GM12878 (cell line): ENCODE measurements around the gene PRR20E. TPM values are rescaled to one million over a fixed set of nuclear protein-coding genes. Genes with fewer than 3 reads are reported as not detected.
"Not testable (repeated sequence)": the region's sequence is repeated elsewhere in the genome, so short reads cannot be mapped to it uniquely, and the experiment has no call there.

Experiments
- ATAC-seq: fragments of 200-7000 bp; cut with Tn5 transposase; 3 replicates; pipeline ENCODE4 v1.9.1; 2020; ENCODE audit warnings: mild to moderate bottlenecking, moderate library complexity
- BruUV-seq: library from RNA; stranded (reverse); fragments of 400-500 nt; replicated peaks from 2 replicates; lab custom pipeline; 2021; lab: Mats Ljungman, UMichigan
- CTCF ChIA-PET: fragments of 300-600 bp; sonication (Branson Sonifier 250); formaldehyde crosslinking; extraction: SDS; loops from one replicate; lab custom pipeline; 2021; ENCODE audit warnings: inconsistent platforms; lab: Yijun Ruan, JAX
- POLR2A ChIA-PET: fragments of 350-600 bp; formaldehyde crosslinking; extraction: SDS; loops from one replicate; lab custom pipeline; 2021; ENCODE audit warnings: inconsistent platforms; lab: Charles Lee
- RAD21 ChIA-PET: fragments of 300-600 bp; sonication (Branson Sonifier 250); formaldehyde crosslinking; loops from one replicate; lab custom pipeline; 2023; ENCODE audit warnings: antibody characterized with exemption; ENCODE audit not compliant: unreplicated experiment; lab: Charles Lee
- SMC1A ChIA-PET: fragments of 300-600 bp; sonication (Branson Sonifier 250); formaldehyde crosslinking; loops from one replicate; lab custom pipeline; 2023; ENCODE audit not compliant: unreplicated experiment, uncharacterized antibody; lab: Charles Lee
- DNase-seq: peaks from one replicate; pipeline ENCODE4 v3.0.0-alpha.2; 2011; ENCODE audit warnings: low read depth, low spot score
- FAIRE-seq: peaks from 3 replicates; lab custom pipeline; 2011; peaks lifted over from hg19 to GRCh38; lab: Jason Lieb, UNC
- H2AFZ ChIP-seq: 2 replicates; pipeline ENCODE4 v1.6.0; 2011; ENCODE audit warnings: low read depth, low read length, control low read depth; ENCODE audit not compliant: control insufficient read depth
- H3K27ac ChIP-seq: 2 replicates; pipeline ENCODE4 v1.5.1; 2011; ENCODE audit warnings: control low read depth; ENCODE audit not compliant: control insufficient read depth, insufficient read depth
- H3K27me3 ChIP-seq, 2 experiments: replicated peaks in 1 of 2; 2 replicates each; pipeline versions ENCODE4 v1.6.0 to v1.6.1; 2011; ENCODE audit warnings: low read length in 1 of 2; ENCODE audit not compliant: control insufficient read depth in 2 of 2, insufficient read depth in 2 of 2
- H3K36me3 ChIP-seq, 2 experiments: 2 replicates each; pipeline ENCODE4 v1.5.1; 2011; ENCODE audit warnings: low read length in 1 of 2; ENCODE audit not compliant: control insufficient read depth in 2 of 2, insufficient read depth in 2 of 2
- H3K4me1 ChIP-seq: 2 replicates; pipeline ENCODE4 v1.6.1; 2011; ENCODE audit warnings: mild to moderate bottlenecking, low read length, moderate library complexity, mixed read lengths; ENCODE audit not compliant: control insufficient read depth, insufficient read depth
- H3K4me2 ChIP-seq: 2 replicates; pipeline ENCODE4 v1.6.0; 2011; ENCODE audit warnings: control low read depth; ENCODE audit not compliant: control insufficient read depth, insufficient read depth
- H3K4me3 ChIP-seq: fragments of 200-600 bp; sonication (generic); 2 replicates; pipeline ENCODE4 v1.5.1; 2016
- H3K79me2 ChIP-seq: 2 replicates; pipeline ENCODE4 v1.6.0; 2011; ENCODE audit warnings: low read length; ENCODE audit not compliant: control insufficient read depth, insufficient read depth
- H3K9ac ChIP-seq: 2 replicates; pipeline ENCODE4 v1.8.0; 2011; ENCODE audit warnings: low read length, control low read depth, mixed read lengths; ENCODE audit not compliant: control insufficient read depth, insufficient read depth
- H3K9me3 ChIP-seq: replicated peaks from 3 replicates; pipeline ENCODE4 v1.5.1; 2011; ENCODE audit warnings: mild to moderate bottlenecking, low read length; ENCODE audit not compliant: control insufficient read depth, insufficient read depth
- H4K20me1 ChIP-seq: 2 replicates; pipeline ENCODE4 v1.6.0; 2011; ENCODE audit not compliant: control insufficient read depth, insufficient read depth
- JUNB ChIP-seq: IDR thresholded peaks from 2 replicates; pipeline ENCODE4 v1.6.1; 2016; ENCODE audit warnings: antibody characterized with exemption, mild to moderate bottlenecking
- RCOR1 ChIP-seq: conservative IDR thresholded peaks from 2 replicates; pipeline ENCODE4 v1.6.1; 2012; ENCODE audit warnings: low read depth, low read length, improper control_type of control experiment
- RUNX3 ChIP-seq: IDR thresholded peaks from 2 replicates; pipeline ENCODE4 v1.6.1; 2012; ENCODE audit warnings: low read length, inconsistent platforms
- SIN3A ChIP-seq: IDR thresholded peaks from 2 replicates; pipeline ENCODE4 v1.6.1; 2012; ENCODE audit warnings: low read depth, low read length, improper control_type of control experiment
- ZNF24 ChIP-seq: fragments of 450-650 bp; IDR thresholded peaks from 2 replicates; pipeline ENCODE4 v1.6.1; 2017; ENCODE audit warnings: antibody characterized with exemption, mild to moderate bottlenecking
- ZNF384 ChIP-seq: IDR thresholded peaks from 2 replicates; pipeline ENCODE4 v1.6.1; 2012; ENCODE audit warnings: low read depth, mild to moderate bottlenecking, low read length, improper control_type of control experiment, borderline replicate concordance
- ZSCAN29 ChIP-seq: fragments of 450-650 bp; IDR thresholded peaks from 2 replicates; pipeline ENCODE4 v1.6.1; 2017; ENCODE audit warnings: mild to moderate bottlenecking, moderate library complexity
- WGBS: methylation state at CpG from one replicate; pipeline ENCODE4 v1.1.6; 2016; ENCODE audit warnings: low lambda C conversion rate; ENCODE audit not compliant: insufficient replicate concordance, insufficient coverage; ENCODE audit errors: missing lambda C conversion rate; 5-methylcytosine and 5-hydroxymethylcytosine counted together
- in situ Hi-C: fragments of 300-500 bp; cut with MboI; formaldehyde crosslinking; loops from 9 replicates; pipeline ENCODE4 v1.14.3; 2018; ENCODE audit warnings: mixed read lengths
- intact Hi-C: fragments of 100-400 bp; cut with micrococcal nuclease; formaldehyde crosslinking; loops from one replicate; pipeline ENCODE4 v1.14.2; 2022; ENCODE audit not compliant: unreplicated experiment
- polyA plus RNA-seq, 11 experiments: library from polyadenylated mRNA; depleted of rRNA in 4 of 11; unstranded in 6 of 11; stranded (reverse) in 5 of 11; fragments of >200 nt; fragmentation: Nextera tagmentation in 4 of 11; fragmentation: Illumina TruSeq in 1 of 11; extraction: Ambion mirVana in 4 of 11; extraction: Trizol in 1 of 11; gene quantifications; 1 replicate in 1 of 11; 2 replicates in 10 of 11; pipeline versions ENCODE4 v1.2.1 to v1.2.3, GENCODE V29; 2011 to 2016; ENCODE audit warnings: inconsistent platforms in 2 of 11, missing spikeins in 2 of 11, low read depth in 1 of 11
- total RNA-seq, 4 experiments: library from RNA; depleted of rRNA in 3 of 4; stranded (reverse); fragments of >200 nt in 3 of 4; fragmentation: Illumina TruSeq in 1 of 4; extraction: Trizol in 1 of 4; gene quantifications; 2 replicates each; pipeline versions ENCODE4 v1.2.1 to v1.2.3, GENCODE V29; 2013 to 2021
- TF ChIP-seq, protein P1 (sequence below): IDR thresholded peaks from 2 replicates; pipeline ENCODE4 v1.6.1; 2012; ENCODE audit warnings: low read length, inconsistent platforms
- TF ChIP-seq, protein P2 (sequence below): fragments of 450-650 bp; IDR thresholded peaks from 2 replicates; pipeline ENCODE4 v1.6.1; 2017; ENCODE audit warnings: mild to moderate bottlenecking, moderate library complexity

Gene PRR20E
- total and polyA plus RNA-seq, 10 of the 15 experiments (the other 5 are each of a cell fraction or from before 2014, with no cell fraction given): not detected

DNA sequence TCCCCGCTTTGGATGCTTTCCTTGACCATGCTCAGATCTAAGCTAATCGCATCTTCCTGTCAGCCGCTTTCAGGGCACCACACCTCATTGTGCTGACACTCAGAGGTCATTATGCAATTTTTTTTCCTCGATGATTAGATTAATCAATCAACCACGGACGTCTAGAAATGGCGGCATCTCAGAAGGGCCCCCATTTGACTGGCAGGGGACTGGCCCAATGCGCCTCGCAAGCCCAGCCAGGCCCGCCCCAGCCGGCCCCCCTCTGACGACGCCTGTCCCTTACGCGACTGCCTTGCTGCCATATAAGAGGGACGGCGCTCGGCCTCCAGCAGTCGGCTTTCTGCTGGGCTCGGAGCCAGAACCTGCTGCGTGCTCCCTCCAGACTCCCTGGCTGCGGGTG is 6.7 kb upstream of the PRR20E start, which contains the start of gene PRR20D:
Gene PRR20D, plus strand, starts transcription at position 301 of the 400 bp plus-strand sequence. CDS start 387 bp downstream, outside the sequence.
- H3K79me2 ChIP-seq, in situ Hi-C loops, H3K36me3 ChIP-seq, FAIRE-seq, DNase-seq, H2AFZ ChIP-seq, SMC1A ChIA-PET, H3K9me3 ChIP-seq, RAD21 ChIA-PET, ATAC-seq, CTCF ChIA-PET, H3K4me1 ChIP-seq, H4K20me1 ChIP-seq, BruUV-seq, H3K4me3 ChIP-seq, POLR2A ChIA-PET, intact Hi-C loops, H3K27me3 ChIP-seq, H3K9ac ChIP-seq, H3K27ac ChIP-seq, H3K4me2 ChIP-seq: not testable (repeated sequence)
- WGBS: no CpG with 5 or more reads among the region's 22 CpGs

DNA sequence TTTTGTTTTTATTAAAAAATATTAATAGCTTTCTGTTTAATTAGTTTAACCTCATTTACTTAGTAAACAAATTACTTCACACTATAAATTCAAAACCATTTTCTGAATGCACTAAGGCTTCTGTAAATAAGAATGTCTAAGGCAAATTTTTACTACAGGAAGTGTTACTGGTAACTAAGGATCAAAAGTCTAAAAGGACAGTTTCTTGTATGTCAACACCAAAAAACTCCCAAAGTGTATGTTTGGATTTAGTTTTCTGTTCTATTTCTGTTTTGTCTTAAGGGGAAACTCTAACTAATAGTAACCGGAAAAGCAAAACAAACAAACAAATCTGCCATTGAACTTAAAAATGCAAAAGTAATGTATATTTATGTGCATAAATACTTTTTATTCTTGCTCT is 24.7 kb downstream of the PRR20E start:
- no peaks in the 10 kb centered on the region for H3K79me2 ChIP-seq
- no peak for TF ChIP-seq SIN3A
- no peak for TF ChIP-seq RUNX3
- no peak for TF ChIP-seq ZSCAN29
- no peak for TF ChIP-seq JUNB
- TF ChIP-seq, protein P1, sequence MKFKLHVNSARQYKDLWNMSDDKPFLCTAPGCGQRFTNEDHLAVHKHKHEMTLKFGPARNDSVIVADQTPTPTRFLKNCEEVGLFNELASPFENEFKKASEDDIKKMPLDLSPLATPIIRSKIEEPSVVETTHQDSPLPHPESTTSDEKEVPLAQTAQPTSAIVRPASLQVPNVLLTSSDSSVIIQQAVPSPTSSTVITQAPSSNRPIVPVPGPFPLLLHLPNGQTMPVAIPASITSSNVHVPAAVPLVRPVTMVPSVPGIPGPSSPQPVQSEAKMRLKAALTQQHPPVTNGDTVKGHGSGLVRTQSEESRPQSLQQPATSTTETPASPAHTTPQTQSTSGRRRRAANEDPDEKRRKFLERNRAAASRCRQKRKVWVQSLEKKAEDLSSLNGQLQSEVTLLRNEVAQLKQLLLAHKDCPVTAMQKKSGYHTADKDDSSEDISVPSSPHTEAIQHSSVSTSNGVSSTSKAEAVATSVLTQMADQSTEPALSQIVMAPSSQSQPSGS: no peak
- TF ChIP-seq, protein P2, sequence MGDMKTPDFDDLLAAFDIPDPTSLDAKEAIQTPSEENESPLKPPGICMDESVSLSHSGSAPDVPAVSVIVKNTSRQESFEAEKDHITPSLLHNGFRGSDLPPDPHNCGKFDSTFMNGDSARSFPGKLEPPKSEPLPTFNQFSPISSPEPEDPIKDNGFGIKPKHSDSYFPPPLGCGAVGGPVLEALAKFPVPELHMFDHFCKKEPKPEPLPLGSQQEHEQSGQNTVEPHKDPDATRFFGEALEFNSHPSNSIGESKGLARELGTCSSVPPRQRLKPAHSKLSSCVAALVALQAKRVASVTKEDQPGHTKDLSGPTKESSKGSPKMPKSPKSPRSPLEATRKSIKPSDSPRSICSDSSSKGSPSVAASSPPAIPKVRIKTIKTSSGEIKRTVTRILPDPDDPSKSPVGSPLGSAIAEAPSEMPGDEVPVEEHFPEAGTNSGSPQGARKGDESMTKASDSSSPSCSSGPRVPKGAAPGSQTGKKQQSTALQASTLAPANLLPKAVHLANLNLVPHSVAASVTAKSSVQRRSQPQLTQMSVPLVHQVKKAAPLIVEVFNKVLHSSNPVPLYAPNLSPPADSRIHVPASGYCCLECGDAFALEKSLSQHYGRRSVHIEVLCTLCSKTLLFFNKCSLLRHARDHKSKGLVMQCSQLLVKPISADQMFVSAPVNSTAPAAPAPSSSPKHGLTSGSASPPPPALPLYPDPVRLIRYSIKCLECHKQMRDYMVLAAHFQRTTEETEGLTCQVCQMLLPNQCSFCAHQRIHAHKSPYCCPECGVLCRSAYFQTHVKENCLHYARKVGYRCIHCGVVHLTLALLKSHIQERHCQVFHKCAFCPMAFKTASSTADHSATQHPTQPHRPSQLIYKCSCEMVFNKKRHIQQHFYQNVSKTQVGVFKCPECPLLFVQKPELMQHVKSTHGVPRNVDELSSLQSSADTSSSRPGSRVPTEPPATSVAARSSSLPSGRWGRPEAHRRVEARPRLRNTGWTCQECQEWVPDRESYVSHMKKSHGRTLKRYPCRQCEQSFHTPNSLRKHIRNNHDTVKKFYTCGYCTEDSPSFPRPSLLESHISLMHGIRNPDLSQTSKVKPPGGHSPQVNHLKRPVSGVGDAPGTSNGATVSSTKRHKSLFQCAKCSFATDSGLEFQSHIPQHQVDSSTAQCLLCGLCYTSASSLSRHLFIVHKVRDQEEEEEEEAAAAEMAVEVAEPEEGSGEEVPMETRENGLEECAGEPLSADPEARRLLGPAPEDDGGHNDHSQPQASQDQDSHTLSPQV: no peak
- TF ChIP-seq ZNF384: no peak
- TF ChIP-seq ZNF24: no peak
- TF ChIP-seq RCOR1: no peak
- H4K20me1 ChIP-seq: no peaks in the 10 kb centered on the region
- no peak overlapping the region for H3K27ac ChIP-seq
- H3K4me3 ChIP-seq: no peak overlapping the region
- ATAC-seq (no peak), DNase-seq (no peak), FAIRE-seq (no peak)
- no peak overlapping the region for H3K9ac ChIP-seq
- H3K4me1 ChIP-seq: no peaks in the 10 kb centered on the region
- RAD21 ChIA-PET: no interaction called here
- no peaks in the 10 kb centered on the region for H3K27me3 ChIP-seq
- CTCF ChIA-PET: no interaction called here
- POLR2A ChIA-PET: no interaction called here
- in situ Hi-C loops (no loop called here), intact Hi-C loops (no loop called here)
- no peaks in the 10 kb centered on the region for H3K9me3 ChIP-seq
- SMC1A ChIA-PET: no interaction called here
- H3K36me3 ChIP-seq: no peaks in the 10 kb centered on the region
- H3K4me2 ChIP-seq: no peak overlapping the region
- BruUV-seq: no TSS peak
- H2AFZ ChIP-seq: no peak overlapping the region
- 65% methylated on average over 1 of the region's 1 CpG for WGBS
